HepG2 (cell line): Measurements from ENCODE around the gene RRP9. TPM values are rescaled to one million over a fixed set of nuclear protein-coding genes. Genes with fewer than 3 reads are reported as not detected.

ENCODE experiments used
- ATAC-seq: fragments of 200-7000 bp; cut with Tn5 transposase; 3 replicates; pipeline ENCODE4 v1.9.1; 2020; ENCODE audit warnings: mild to moderate bottlenecking, moderate library complexity
- BruUV-seq: library from RNA; stranded (reverse); fragments of 400-500 nt; replicated peaks from 2 replicates; lab custom pipeline; 2021; lab: Mats Ljungman, UMichigan
- CTCF ChIA-PET: fragments of 300-600 bp; formaldehyde crosslinking; extraction: SDS; loops from one replicate; lab custom pipeline; 2021; ENCODE audit warnings: low total read pairs, inconsistent platforms, low intra/inter-chr PET ratio; lab: Yijun Ruan, JAX
- POLR2A ChIA-PET: fragments of 350-600 bp; sonication (Branson Sonifier 250); formaldehyde crosslinking; loops from one replicate; lab custom pipeline; 2020; ENCODE audit warnings: antibody characterized with exemption, inconsistent platforms; lab: Yijun Ruan, JAX
- DNase-seq: peaks from one replicate; pipeline ENCODE4 v3.0.0-alpha.2; 2015; ENCODE audit warnings: low spot score
- FAIRE-seq: peaks from 3 replicates; lab custom pipeline; 2011; peaks lifted over from hg19 to GRCh38; lab: Jason Lieb, UNC
- H2AFZ ChIP-seq: one replicate; pipeline ENCODE4 v1.6.1; 2011; ENCODE audit warnings: low read length, inconsistent platforms
- H3K27ac ChIP-seq: fragments of 300-600 bp; 3 replicates; pipeline ENCODE4 v1.8.0; 2011; ENCODE audit warnings: mixed run types, mild to moderate bottlenecking, mixed read lengths, low read length, inconsistent platforms; ENCODE audit not compliant: insufficient read depth; ENCODE audit errors: extremely low read length
- H3K27me3 ChIP-seq, 2 experiments: fragments of 200-600 bp in 1 of 2; 2 replicates in 1 of 2; 3 replicates in 1 of 2; pipeline versions ENCODE4 v1.6.0 to v1.8.0; 2011; ENCODE audit warnings: low read length in 2 of 2, mild to moderate bottlenecking in 2 of 2, moderate library complexity in 2 of 2, inconsistent platforms in 1 of 2; ENCODE audit not compliant: insufficient read depth in 2 of 2, control insufficient read depth in 1 of 2
- H3K36me3 ChIP-seq, 2 experiments: fragments of 200-600 bp in 1 of 2; replicated peaks in 1 of 2; 2 replicates in 1 of 2; 3 replicates in 1 of 2; pipeline versions ENCODE4 v1.5.1 to v1.8.0; 2011; ENCODE audit warnings: low read length in 2 of 2, inconsistent platforms in 1 of 2; ENCODE audit not compliant: insufficient read depth in 2 of 2, control insufficient read depth in 1 of 2
- H3K4me1 ChIP-seq: 2 replicates; pipeline ENCODE4 v1.5.1; 2012; ENCODE audit warnings: low read length, inconsistent platforms; ENCODE audit not compliant: insufficient read depth
- H3K4me2 ChIP-seq: 2 replicates; pipeline ENCODE4 v1.6.0; 2011; ENCODE audit warnings: low read depth, low read length, inconsistent platforms
- H3K4me3 ChIP-seq, 3 experiments: fragments of 200-600 bp in 1 of 3; sonication (generic), shearing (Covaris generic) in 1 of 3; replicated peaks in 1 of 3; 2 replicates each; pipeline ENCODE4 v1.5.1; 2011 to 2016; ENCODE audit warnings: low read length in 3 of 3, inconsistent platforms in 2 of 3, low read depth in 2 of 3, mild to moderate bottlenecking in 2 of 3, control low read depth in 1 of 3, mixed read lengths in 1 of 3; ENCODE audit not compliant: insufficient read depth in 1 of 3
- H3K79me2 ChIP-seq: one replicate; pipeline ENCODE4 v1.6.1; 2011; ENCODE audit warnings: low read length, inconsistent platforms; ENCODE audit not compliant: insufficient read depth
- H3K9ac ChIP-seq: 2 replicates; pipeline ENCODE4 v1.6.0; 2011; ENCODE audit warnings: mild to moderate bottlenecking, low read depth, low read length, inconsistent platforms; ENCODE audit not compliant: insufficient read depth
- H3K9me3 ChIP-seq: 2 replicates; pipeline ENCODE4 v1.5.1; 2012; ENCODE audit warnings: mild to moderate bottlenecking, low read length
- H4K20me1 ChIP-seq: 2 replicates; pipeline ENCODE4 v1.6.0; 2011; ENCODE audit warnings: inconsistent platforms, mild to moderate bottlenecking, low read length, moderate library complexity; ENCODE audit not compliant: insufficient read depth
- FIP1L1 ChIP-seq: fragments of 200-400 bp; formaldehyde crosslinking; IDR thresholded peaks from 2 replicates; pipeline ENCODE4 v1.6.1; 2018; ENCODE audit warnings: low read depth, mild to moderate bottlenecking, low read length, moderate library complexity, borderline replicate concordance; ENCODE audit not compliant: insufficient read depth
- FOXA1 ChIP-seq, 2 experiments: fragments of 450-650 bp in 1 of 2; sonication (generic) in 1 of 2; formaldehyde crosslinking in 1 of 2; IDR thresholded peaks; 2 replicates each; pipeline versions ENCODE4 v1.4.0 to v1.6.1; 2016 to 2020; ENCODE audit warnings: missing genetic modification reagents in 1 of 2
- GPBP1L1 ChIP-seq: sonication (generic); formaldehyde crosslinking; IDR thresholded peaks from 2 replicates; pipeline ENCODE4 v1.5.0; 2020; ENCODE audit warnings: mild to moderate bottlenecking, missing genetic modification reagents
- KLF6 ChIP-seq: IDR thresholded peaks from 2 replicates; pipeline ENCODE4 v1.8.0; 2016; ENCODE audit warnings: missing biosample characterization, missing genetic modification reagents
- MAX ChIP-seq: IDR thresholded peaks from 2 replicates; pipeline ENCODE4 v1.6.1; 2012; ENCODE audit warnings: inconsistent platforms
- MED13 ChIP-seq: sonication (generic); formaldehyde crosslinking; IDR thresholded peaks from 2 replicates; pipeline ENCODE4 v1.5.0; 2020; ENCODE audit warnings: missing genetic modification reagents
- NCOA5 ChIP-seq: sonication (generic); formaldehyde crosslinking; IDR thresholded peaks from 2 replicates; pipeline ENCODE4 v1.4.0; 2020; ENCODE audit warnings: missing genetic modification reagents
- PAX8 ChIP-seq: sonication (generic); formaldehyde crosslinking; IDR thresholded peaks from 2 replicates; pipeline ENCODE4 v1.8.0; 2022; ENCODE audit warnings: mild to moderate bottlenecking, missing genetic modification reagents, borderline replicate concordance
- POLR2A ChIP-seq, 2 experiments: IDR thresholded peaks; 2 replicates each; pipeline ENCODE4 v1.6.1; 2011; ENCODE audit warnings: low read depth in 2 of 2, low read length in 2 of 2, mild to moderate bottlenecking in 1 of 2, moderate library complexity in 1 of 2; ENCODE audit not compliant: insufficient read depth in 1 of 2
- PPARG ChIP-seq: conservative IDR thresholded peaks from 2 replicates; pipeline ENCODE4 v1.6.1; 2016; ENCODE audit warnings: missing biosample characterization, missing genetic modification reagents
- SP1 ChIP-seq, 2 experiments: fragments of 450-650 bp in 1 of 2; sonication (generic) in 1 of 2; formaldehyde crosslinking in 1 of 2; IDR thresholded peaks; 2 replicates each; pipeline versions ENCODE4 v1.4.0 to v1.6.1; 2016 to 2020; ENCODE audit warnings: missing genetic modification reagents in 1 of 2
- STAT5B ChIP-seq: sonication (generic); formaldehyde crosslinking; IDR thresholded peaks from 2 replicates; pipeline ENCODE4 v1.4.0; 2020; ENCODE audit warnings: missing genetic modification reagents
- TAF1 ChIP-seq: sonication (generic); formaldehyde crosslinking; IDR thresholded peaks from 2 replicates; pipeline ENCODE4 v1.4.0; 2020; ENCODE audit warnings: missing genetic modification reagents
- TARDBP ChIP-seq: sonication (generic); formaldehyde crosslinking; IDR thresholded peaks from 2 replicates; pipeline ENCODE4 v1.8.0; 2022; ENCODE audit warnings: mild to moderate bottlenecking, missing genetic modification reagents
- TSC22D2 ChIP-seq: sonication (generic); formaldehyde crosslinking; IDR thresholded peaks from 2 replicates; pipeline ENCODE4 v1.5.1; 2020; ENCODE audit warnings: missing genetic modification reagents, mild to moderate bottlenecking, borderline replicate concordance
- ZNF382 ChIP-seq: sonication (generic); formaldehyde crosslinking; IDR thresholded peaks from 2 replicates; pipeline ENCODE4 v1.5.0; 2020; ENCODE audit warnings: missing genetic modification reagents, mild to moderate bottlenecking, borderline replicate concordance
- ZNF552 ChIP-seq: sonication (generic); formaldehyde crosslinking; IDR thresholded peaks from 2 replicates; pipeline ENCODE4 v1.9.0; 2022; ENCODE audit warnings: missing genetic modification reagents, mild to moderate bottlenecking, borderline replicate concordance
- ZNF558 ChIP-seq: sonication (generic); formaldehyde crosslinking; IDR thresholded peaks from 2 replicates; pipeline ENCODE4 v1.9.0; 2022; ENCODE audit warnings: mild to moderate bottlenecking, missing genetic modification reagents, borderline replicate concordance
- WGBS: methylation state at CpG from one replicate; pipeline ENCODE4 v1.1.6; 2017; ENCODE audit warnings: low lambda C conversion rate; 5-methylcytosine and 5-hydroxymethylcytosine counted together
- in situ Hi-C: cut with HindIII; loops from 2 replicates; pipeline ENCODE4 v1.10.0; 2017; ENCODE audit warnings: low pct_unique_long_range_greater_than_20kb; ENCODE audit not compliant: extremely low pct_ligation_motif_present
- intact Hi-C: fragments of 100-400 bp; cut with micrococcal nuclease; formaldehyde crosslinking; loops from one replicate; pipeline ENCODE4 v1.10.0; 2022; ENCODE audit not compliant: unreplicated experiment
- polyA plus RNA-seq, 8 experiments: library from polyadenylated mRNA; depleted of rRNA in 3 of 8; stranded (reverse) in 7 of 8; unstranded in 1 of 8; fragments of >200 nt; fragmentation: Illumina TruSeq in 4 of 8; extraction: Trizol in 4 of 8; gene quantifications; 2 replicates each; pipeline versions ENCODE4 v1.2.1 to v1.2.3, GENCODE V29; 2011 to 2016; ENCODE audit warnings: low read depth in 4 of 8, missing spikeins in 1 of 8, mixed read lengths in 1 of 8; ENCODE audit not compliant: insufficient read depth in 1 of 8
- total RNA-seq, 5 experiments: library from RNA; depleted of rRNA; stranded (reverse); fragments of >200 nt; fragmentation: Illumina TruSeq; extraction: Trizol; gene quantifications; 2 replicates each; pipeline ENCODE4 v1.2.3, GENCODE V29; 2016; ENCODE audit warnings: low read depth in 1 of 5
- TF ChIP-seq, protein P1 (sequence below): sonication (generic); formaldehyde crosslinking; IDR thresholded peaks from 2 replicates; pipeline ENCODE4 v1.8.1; 2022; ENCODE audit warnings: mild to moderate bottlenecking, missing genetic modification reagents
- TF ChIP-seq, protein P2 (sequence below): sonication (generic); formaldehyde crosslinking; IDR thresholded peaks from 2 replicates; pipeline ENCODE4 v1.5.1; 2020; ENCODE audit warnings: mild to moderate bottlenecking, missing genetic modification reagents, borderline replicate concordance

Gene RRP9
- total and polyA plus RNA-seq, 2 of the 13 experiments (the other 11 are each of a cell fraction or from before 2014, with no cell fraction given) = 14.8 to 44.0 TPM

- Histone ChIP-seq H3K4me1 (peaks cover 51% of the 10 kb centered on the region), H3K4me2 (peak overlapping the region; percentile 98), H3K9me3 (no peaks in the 10 kb centered on the region), H4K20me1 (no peaks in the 10 kb centered on the region), H3K36me3 (no peaks in the 10 kb centered on the region; a peak in 1 of 5 replicates), H3K27ac (peak overlapping the region; percentile 94), H3K9ac (peak overlapping the region; percentile 89), H2AFZ (no peak overlapping the region), H3K79me2 (peaks cover 17% of the 10 kb centered on the region), H3K4me3 (peak overlapping the region; percentile 70 to 83 (median 73)), H3K27me3 (no peaks in the 10 kb centered on the region)
- intact Hi-C loops = loop anchor here (2.0 kb wide), 1 partner anchor 41 kb away; the partner anchor contains the start of gene PARP3
- BruUV-seq = TSS peak; percentile 92
- FAIRE-seq (no peak), ATAC-seq (peak; percentile 2; the same call in 2 of the 3 replicates), DNase-seq (no peak)
- in situ Hi-C loops = no loop called here
- ChIA-PET CTCF (interaction anchor here (2.2 to 2.6 kb wide), 2 partner anchors 10 to 42 kb away, joined by 12 to 19 read pairs; partner anchors contain the start of genes ABHD14B, PARP3 and RRP9), POLR2A (interaction anchor here (0.9 to 6.4 kb wide), 11 partner anchors 10 to 484 kb away, joined by 3 to 187 read pairs (median 15); partner anchors contain the start of genes ABHD14A, ABHD14B, PARP3 and PCBP4)
- 3% methylated on average over 11 of the region's 22 CpGs for WGBS
- no peak for TF ChIP-seq ZNF382
- no peak for TF ChIP-seq TARDBP (CRISPR knock-in tag)
- TF ChIP-seq KLF6 (CRISPR knock-in tag) = no peak
- TF ChIP-seq, protein P1, sequence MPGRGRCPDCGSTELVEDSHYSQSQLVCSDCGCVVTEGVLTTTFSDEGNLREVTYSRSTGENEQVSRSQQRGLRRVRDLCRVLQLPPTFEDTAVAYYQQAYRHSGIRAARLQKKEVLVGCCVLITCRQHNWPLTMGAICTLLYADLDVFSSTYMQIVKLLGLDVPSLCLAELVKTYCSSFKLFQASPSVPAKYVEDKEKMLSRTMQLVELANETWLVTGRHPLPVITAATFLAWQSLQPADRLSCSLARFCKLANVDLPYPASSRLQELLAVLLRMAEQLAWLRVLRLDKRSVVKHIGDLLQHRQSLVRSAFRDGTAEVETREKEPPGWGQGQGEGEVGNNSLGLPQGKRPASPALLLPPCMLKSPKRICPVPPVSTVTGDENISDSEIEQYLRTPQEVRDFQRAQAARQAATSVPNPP (CRISPR knock-in tag) = no peak
- TF ChIP-seq TAF1 (CRISPR knock-in tag) = no peak
- TF ChIP-seq ZNF558 (CRISPR knock-in tag) = 0 out of 2 replicates have a peak, but pooled peaks have one; percentile 15
- TF ChIP-seq ZNF552 (CRISPR knock-in tag) = no peak
- no peak for TF ChIP-seq FOXA1 (IDR thresholded peaks at IDR 0.05)
- TF ChIP-seq FOXA1 (CRISPR knock-in tag; IDR thresholded peaks at IDR 0.05) = no peak
- no peak for TF ChIP-seq NCOA5 (CRISPR knock-in tag)
- TF ChIP-seq, protein P2, sequence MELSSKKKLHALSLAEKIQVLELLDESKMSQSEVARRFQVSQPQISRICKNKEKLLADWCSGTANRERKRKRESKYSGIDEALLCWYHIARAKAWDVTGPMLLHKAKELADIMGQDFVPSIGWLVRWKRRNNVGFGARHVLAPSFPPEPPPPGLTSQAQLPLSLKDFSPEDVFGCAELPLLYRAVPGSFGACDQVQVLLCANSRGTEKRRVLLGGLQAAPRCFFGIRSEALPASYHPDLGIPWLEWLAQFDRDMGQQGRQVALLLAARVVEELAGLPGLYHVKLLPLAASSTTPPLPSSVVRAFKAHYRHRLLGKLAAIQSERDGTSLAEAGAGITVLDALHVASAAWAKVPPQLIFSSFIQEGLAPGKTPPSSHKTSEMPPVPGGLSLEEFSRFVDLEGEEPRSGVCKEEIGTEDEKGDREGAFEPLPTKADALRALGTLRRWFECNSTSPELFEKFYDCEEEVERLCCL (CRISPR knock-in tag) = no peak
- TF ChIP-seq MAX = no peak; the same call in 1 of the 2 replicates
- no peak for TF ChIP-seq PAX8 (CRISPR knock-in tag)
- peak in 1 of 2 experiments; percentile 83; a peak in 2 of 4 replicates for TF ChIP-seq POLR2A (IDR thresholded peaks at IDR 0.05; ENCODE audit: insufficient read depth in 1 of 2, low read depth in 2 of 2, low read length in 2 of 2)
- no peak; the same call in 1 of the 2 replicates for TF ChIP-seq MED13 (CRISPR knock-in tag)
- TF ChIP-seq STAT5B (CRISPR knock-in tag) = no peak
- TF ChIP-seq PPARG (CRISPR knock-in tag) = no peak
- TF ChIP-seq GPBP1L1 (CRISPR knock-in tag) = no peak
- no peak for TF ChIP-seq TSC22D2 (CRISPR knock-in tag)
- TF ChIP-seq SP1 (IDR thresholded peaks at IDR 0.05) = no peak
- TF ChIP-seq SP1 (CRISPR knock-in tag; IDR thresholded peaks at IDR 0.05) = no peak
- TF ChIP-seq FIP1L1 = no peak
Observed at GRCh38 chr3:51983578-51984268, 42.0 kb upstream of the RRP9 start.
